ENCODE measurements around the gene INPP4B.

DNA sequence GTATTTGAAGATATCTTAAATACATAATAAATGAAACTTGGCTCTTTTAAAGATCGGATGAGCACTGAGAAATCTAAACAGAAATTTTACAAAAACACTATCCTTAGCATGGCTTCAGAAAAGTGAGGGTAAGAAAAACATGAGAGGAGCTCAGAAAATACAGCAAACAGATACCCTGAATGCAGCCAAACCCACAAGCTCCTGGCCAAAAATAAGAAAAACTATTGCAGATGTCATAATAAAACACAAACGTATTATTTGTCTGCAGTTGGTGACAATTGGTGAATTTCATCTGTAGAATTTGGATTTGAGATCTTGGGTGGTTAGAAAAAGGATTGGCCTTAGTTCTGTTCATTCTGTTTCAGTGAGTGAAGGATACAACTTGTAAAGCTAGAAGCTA is 603.9 kb downstream of the INPP4B start:
- TF ChIP-seq, protein P1, sequence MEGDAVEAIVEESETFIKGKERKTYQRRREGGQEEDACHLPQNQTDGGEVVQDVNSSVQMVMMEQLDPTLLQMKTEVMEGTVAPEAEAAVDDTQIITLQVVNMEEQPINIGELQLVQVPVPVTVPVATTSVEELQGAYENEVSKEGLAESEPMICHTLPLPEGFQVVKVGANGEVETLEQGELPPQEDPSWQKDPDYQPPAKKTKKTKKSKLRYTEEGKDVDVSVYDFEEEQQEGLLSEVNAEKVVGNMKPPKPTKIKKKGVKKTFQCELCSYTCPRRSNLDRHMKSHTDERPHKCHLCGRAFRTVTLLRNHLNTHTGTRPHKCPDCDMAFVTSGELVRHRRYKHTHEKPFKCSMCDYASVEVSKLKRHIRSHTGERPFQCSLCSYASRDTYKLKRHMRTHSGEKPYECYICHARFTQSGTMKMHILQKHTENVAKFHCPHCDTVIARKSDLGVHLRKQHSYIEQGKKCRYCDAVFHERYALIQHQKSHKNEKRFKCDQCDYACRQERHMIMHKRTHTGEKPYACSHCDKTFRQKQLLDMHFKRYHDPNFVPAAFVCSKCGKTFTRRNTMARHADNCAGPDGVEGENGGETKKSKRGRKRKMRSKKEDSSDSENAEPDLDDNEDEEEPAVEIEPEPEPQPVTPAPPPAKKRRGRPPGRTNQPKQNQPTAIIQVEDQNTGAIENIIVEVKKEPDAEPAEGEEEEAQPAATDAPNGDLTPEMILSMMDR (conservative IDR thresholded peaks at IDR 0.05 in 1 of 2, IDR thresholded peaks at IDR 0.05 in 1 of 2; ENCODE audit: low read depth in 1 of 2, low read length in 2 of 2), result no peak
- no peak for TF ChIP-seq EZH2 (IDR thresholded peaks at IDR 0.05; ENCODE audit: low read length, missing control alignments)

Measured in fibroblast of lung (primary cell).